ENCODE data around the gene IFT57. TPM values are rescaled to one million over a fixed set of nuclear protein-coding genes. Genes with fewer than 3 reads are reported as not detected.
A peak's percentile ranks its signal among the peaks of the same experiment; 100 is the strongest.

Gene IFT57
- total and polyA plus RNA-seq, 10 of the 15 experiments (the other 5 are each of a cell fraction or from before 2014, with no cell fraction given): 1.8 to 25.0 (median 7.5) TPM

GRCh38 chr3:108221911-108222852, at the start of gene IFT57 (continued):
- TF ChIP-seq PRDM15 (CRISPR knock-in tag; IDR thresholded peaks at IDR 0.05) (0 out of 2 replicates have a peak, but pooled peaks have one; percentile 53), SIN3A (IDR thresholded peaks at IDR 0.05; ENCODE audit: low read depth, low read length) (peak; percentile 92), ASH2L (IDR thresholded peaks at IDR 0.05; ENCODE audit: borderline replicate concordance, low read depth) (no peak), ZBTB11 (CRISPR knock-in tag; IDR thresholded peaks at IDR 0.05) (0 out of 2 replicates have a peak, but pooled peaks have one; percentile 22), POLR2AphosphoS2 (IDR thresholded peaks at IDR 0.05; ENCODE audit: low read depth, low read length) (no peak), TBL1XR1 (IDR thresholded peaks at IDR 0.05; ENCODE audit: low read depth, low read length) (no peak), KAT2A (conservative IDR thresholded peaks at IDR 0.05; ENCODE audit: control insufficient read depth, low read depth, low read length) (no peak), JUND (IDR thresholded peaks at IDR 0.05; ENCODE audit: low read depth, low read length) (peak; percentile 86; the same call in 1 of the 2 replicates), CREB1 (IDR thresholded peaks at IDR 0.05; ENCODE audit: low read depth) (peak; percentile 93), NBN (IDR thresholded peaks at IDR 0.05) (peak; percentile 98), HDAC2 (IDR thresholded peaks at IDR 0.05) (no peak), SMAD5 (IDR thresholded peaks at IDR 0.05; ENCODE audit: low read depth) (no peak), ZNF592 (IDR thresholded peaks at IDR 0.05) (no peak), NR2F1 (conservative IDR thresholded peaks at IDR 0.05) (peak; percentile 33; the same call in 1 of the 2 replicates), SMC3 (IDR thresholded peaks at IDR 0.05; ENCODE audit: borderline replicate concordance, low read length) (no peak)
